Cardiac muscle cell (in vitro differentiated cells and primary cell): Measurements from ENCODE around the gene CCDC188. TPM values are rescaled to one million over a fixed set of nuclear protein-coding genes. Genes with fewer than 3 reads are reported as not detected.

Experiments
- DNase-seq, 2 donors: peaks; one replicate each; pipeline versions ENCODE4 v3.0.0 to v3.0.0-alpha.2; 2010 to 2017; ENCODE audit warnings: low read depth in 1 of 2, low spot score in 1 of 2
- H3K27ac ChIP-seq: fragments of 200-600 bp; sonication (generic); 2 replicates; pipeline ENCODE4 v1.5.1; 2016
- H3K27me3 ChIP-seq: fragments of 200-600 bp; sonication (generic); 2 replicates; pipeline ENCODE4 v1.6.0; 2016; ENCODE audit warnings: control low read depth
- H3K36me3 ChIP-seq: fragments of 200-600 bp; sonication (generic); 2 replicates; pipeline ENCODE4 v1.5.1; 2016; ENCODE audit warnings: control low read depth
- H3K4me1 ChIP-seq: fragments of 200-600 bp; sonication (generic); 2 replicates; pipeline ENCODE4 v1.8.1; 2017; ENCODE audit warnings: low read depth, mild to moderate bottlenecking, mixed run types
- H3K4me3 ChIP-seq: fragments of 200-600 bp; sonication (generic); 2 replicates; pipeline ENCODE4 v1.5.1; 2016; ENCODE audit warnings: mild to moderate bottlenecking
- H3K9me3 ChIP-seq: fragments of 200-600 bp; sonication (generic); 2 replicates; pipeline ENCODE4 v1.5.1; 2017; ENCODE audit warnings: low read depth, mild to moderate bottlenecking, control low read depth
- polyA plus RNA-seq: library from polyadenylated mRNA; unstranded; fragments of >200 nt; fragmentation: Nextera tagmentation; extraction: Ambion mirVana; gene quantifications from 2 replicates; pipeline ENCODE4 v1.2.1, GENCODE V29; 2016
- total RNA-seq: library from RNA; depleted of rRNA; stranded (reverse); fragments of >200 nt; gene quantifications from 2 replicates; pipeline ENCODE4 v1.2.3, GENCODE V29; 2016
- TF ChIP-seq, protein P1 (sequence below): IDR thresholded peaks from 2 replicates; pipeline ENCODE4 v1.5.1; 2012; ENCODE audit warnings: low read depth, mild to moderate bottlenecking, low read length

The CCDC188 gene
- total and polyA plus RNA-seq, 2 experiments from 2014 or later: not detected

DNA sequence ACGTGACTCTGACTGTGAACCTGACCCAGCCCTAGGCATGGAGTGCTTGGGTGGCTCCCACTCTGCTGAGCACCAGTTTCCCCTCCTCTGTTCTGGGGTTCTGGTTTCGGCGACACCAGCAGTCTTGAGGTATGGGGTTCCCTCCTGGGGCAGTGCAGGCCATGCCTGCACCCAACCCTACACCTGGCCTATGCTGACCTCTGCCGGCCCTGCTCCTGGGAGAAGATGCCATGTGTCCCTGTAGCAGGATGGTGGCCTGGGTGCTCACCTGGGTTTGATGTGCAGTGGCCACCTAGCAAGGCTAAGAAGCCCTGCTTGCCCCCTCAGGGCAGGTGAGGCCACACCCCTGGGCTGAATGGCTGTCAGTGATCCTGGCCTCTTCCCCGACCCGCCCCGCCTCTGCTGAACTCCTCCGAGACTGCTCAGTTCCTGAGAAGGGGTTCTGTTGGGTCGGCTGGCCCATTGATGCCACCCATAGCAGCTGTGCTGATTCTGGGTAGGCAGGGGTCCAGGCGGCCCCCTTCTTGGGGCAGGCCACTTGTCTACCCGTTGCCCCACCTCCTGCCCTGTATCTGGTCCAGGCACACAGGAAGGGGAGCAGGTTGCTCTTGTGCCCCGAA, 16.8 kb downstream of the CCDC188 start:
- H3K4me1 ChIP-seq: peaks cover 41% of the 10 kb centered on the region
- H3K27me3 ChIP-seq: no peaks in the 10 kb centered on the region
- no peak for DNase-seq
- H3K27ac ChIP-seq: no peak overlapping the region
- TF ChIP-seq, protein P1, sequence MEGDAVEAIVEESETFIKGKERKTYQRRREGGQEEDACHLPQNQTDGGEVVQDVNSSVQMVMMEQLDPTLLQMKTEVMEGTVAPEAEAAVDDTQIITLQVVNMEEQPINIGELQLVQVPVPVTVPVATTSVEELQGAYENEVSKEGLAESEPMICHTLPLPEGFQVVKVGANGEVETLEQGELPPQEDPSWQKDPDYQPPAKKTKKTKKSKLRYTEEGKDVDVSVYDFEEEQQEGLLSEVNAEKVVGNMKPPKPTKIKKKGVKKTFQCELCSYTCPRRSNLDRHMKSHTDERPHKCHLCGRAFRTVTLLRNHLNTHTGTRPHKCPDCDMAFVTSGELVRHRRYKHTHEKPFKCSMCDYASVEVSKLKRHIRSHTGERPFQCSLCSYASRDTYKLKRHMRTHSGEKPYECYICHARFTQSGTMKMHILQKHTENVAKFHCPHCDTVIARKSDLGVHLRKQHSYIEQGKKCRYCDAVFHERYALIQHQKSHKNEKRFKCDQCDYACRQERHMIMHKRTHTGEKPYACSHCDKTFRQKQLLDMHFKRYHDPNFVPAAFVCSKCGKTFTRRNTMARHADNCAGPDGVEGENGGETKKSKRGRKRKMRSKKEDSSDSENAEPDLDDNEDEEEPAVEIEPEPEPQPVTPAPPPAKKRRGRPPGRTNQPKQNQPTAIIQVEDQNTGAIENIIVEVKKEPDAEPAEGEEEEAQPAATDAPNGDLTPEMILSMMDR: no peak
- no peaks in the 10 kb centered on the region for H3K36me3 ChIP-seq
- H3K4me3 ChIP-seq: no peak overlapping the region
- H3K9me3 ChIP-seq: no peaks in the 10 kb centered on the region

DNA sequence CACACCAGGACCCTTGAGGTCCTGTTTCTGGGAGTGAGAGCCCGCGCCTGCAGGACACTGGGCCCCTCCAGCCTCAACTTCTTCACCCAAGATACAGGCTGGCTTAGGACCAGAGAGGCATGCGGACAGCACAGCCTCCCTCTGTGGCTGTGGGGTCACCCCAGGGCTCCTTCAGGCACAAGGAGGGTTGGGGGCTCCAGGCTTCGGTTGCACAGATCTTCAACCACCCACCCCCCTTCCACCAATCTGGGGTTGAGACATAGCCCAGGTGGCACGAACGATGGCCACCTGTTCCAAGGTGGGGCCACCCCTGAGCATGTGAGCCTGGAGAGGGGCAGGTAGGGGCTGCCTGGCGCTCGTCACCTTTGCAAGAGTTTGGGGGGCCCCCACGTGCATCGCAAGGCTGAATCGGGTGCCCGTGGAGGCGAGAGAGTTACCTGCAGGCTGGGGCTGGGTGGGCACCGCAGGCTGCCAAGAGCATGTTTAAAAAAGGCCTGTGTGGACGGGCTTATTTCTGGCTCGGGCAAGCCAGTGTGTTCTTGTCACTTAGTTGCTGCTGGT, 18.1 kb downstream of the CCDC188 start:
- TF ChIP-seq, protein P1: no peak
- H3K27me3 ChIP-seq: no peaks in the 10 kb centered on the region
- no peak for DNase-seq
- no peak overlapping the region for H3K27ac ChIP-seq
- peaks cover under 1% of the 10 kb centered on the region for H3K36me3 ChIP-seq
- H3K4me1 ChIP-seq: peaks cover 30% of the 10 kb centered on the region
- H3K9me3 ChIP-seq: no peaks in the 10 kb centered on the region
- H3K4me3 ChIP-seq: peak overlapping the region; percentile 98

DNA sequence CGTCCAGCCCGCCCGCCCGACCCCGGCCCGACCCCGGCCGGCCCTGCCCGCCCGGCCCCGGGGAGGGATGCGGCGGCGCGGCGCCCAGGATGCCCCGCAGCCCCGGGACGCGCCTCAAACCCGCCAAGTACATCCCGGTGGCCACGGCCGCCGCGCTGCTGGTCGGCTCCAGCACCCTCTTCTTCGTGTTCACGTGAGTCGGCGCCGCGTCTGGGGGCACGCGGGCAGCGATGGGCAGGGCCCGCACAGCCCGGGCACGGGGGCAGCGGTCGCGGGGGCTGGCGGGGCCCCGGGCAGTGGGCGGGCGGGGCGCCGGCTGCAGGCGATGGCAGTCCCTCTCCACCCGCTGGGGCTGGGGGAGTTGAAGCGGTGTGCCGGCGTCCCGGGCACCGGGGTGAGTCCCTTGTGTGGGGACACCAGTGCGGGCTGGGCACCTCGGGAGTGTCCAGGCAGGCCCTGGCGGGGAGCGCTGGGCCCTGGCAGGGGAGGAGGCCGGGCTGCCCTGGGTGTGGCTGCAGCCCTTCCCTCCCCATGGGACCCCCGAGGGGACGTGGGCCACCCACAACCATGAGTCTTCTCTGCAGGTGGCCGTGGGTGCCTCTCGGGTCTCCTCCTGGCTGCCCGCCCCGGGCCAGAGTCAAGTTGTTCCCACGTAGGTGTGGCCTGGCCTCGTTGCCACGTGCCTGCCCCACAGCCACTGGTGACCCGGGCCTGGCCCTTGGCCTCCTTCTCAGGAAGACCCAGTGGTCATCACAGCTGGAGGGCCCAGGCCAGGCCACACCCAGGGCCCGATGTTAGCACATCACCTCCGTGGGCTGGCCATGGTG, 18.8 kb downstream of the CCDC188 start:
- Histone ChIP-seq H3K9me3 (no peaks in the 10 kb centered on the region), H3K4me3 (peak overlapping the region; percentile 98), H3K27ac (peak overlapping the region; percentile 20), H3K4me1 (peaks cover 23% of the 10 kb centered on the region), H3K27me3 (no peaks in the 10 kb centered on the region), H3K36me3 (peaks cover 8% of the 10 kb centered on the region)
- TF ChIP-seq, protein P1: no peak
- DNase-seq: no peak

DNA sequence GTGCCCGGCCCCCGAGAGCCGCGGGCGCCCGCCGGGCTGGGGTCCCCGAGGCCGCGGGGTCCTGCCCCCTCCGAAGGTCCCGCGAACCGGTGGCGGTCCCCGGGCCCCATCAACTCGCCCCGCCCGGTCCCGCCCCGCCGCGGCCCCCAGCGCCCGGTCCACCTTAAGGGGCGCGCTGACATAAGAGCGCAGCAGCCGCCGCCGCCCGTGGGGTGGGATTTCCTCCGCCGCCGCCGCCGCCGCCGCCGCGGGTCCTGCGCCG, 19.3 kb downstream of the CCDC188 start, which contains the start of gene ZDHHC8:
ZDHHC8 (plus strand) TSS at position 208 of the 262 bp plus-strand sequence. CDS start 144 bp downstream, outside the sequence.
- H3K36me3 ChIP-seq: peaks cover 10% of the 10 kb centered on the region
- H3K27ac ChIP-seq: peak within 1 kb of the TSS; percentile 91
- H3K4me1 ChIP-seq: peaks cover 18% of the 10 kb centered on the region
- peak within 1 kb of the TSS; percentile 98 for H3K4me3 ChIP-seq
- H3K27me3 ChIP-seq: no peaks in the 10 kb centered on the region
- TF ChIP-seq, protein P1: no peak
- no peaks in the 10 kb centered on the region for H3K9me3 ChIP-seq
- peak; percentile 36 to 64 for DNase-seq

DNA sequence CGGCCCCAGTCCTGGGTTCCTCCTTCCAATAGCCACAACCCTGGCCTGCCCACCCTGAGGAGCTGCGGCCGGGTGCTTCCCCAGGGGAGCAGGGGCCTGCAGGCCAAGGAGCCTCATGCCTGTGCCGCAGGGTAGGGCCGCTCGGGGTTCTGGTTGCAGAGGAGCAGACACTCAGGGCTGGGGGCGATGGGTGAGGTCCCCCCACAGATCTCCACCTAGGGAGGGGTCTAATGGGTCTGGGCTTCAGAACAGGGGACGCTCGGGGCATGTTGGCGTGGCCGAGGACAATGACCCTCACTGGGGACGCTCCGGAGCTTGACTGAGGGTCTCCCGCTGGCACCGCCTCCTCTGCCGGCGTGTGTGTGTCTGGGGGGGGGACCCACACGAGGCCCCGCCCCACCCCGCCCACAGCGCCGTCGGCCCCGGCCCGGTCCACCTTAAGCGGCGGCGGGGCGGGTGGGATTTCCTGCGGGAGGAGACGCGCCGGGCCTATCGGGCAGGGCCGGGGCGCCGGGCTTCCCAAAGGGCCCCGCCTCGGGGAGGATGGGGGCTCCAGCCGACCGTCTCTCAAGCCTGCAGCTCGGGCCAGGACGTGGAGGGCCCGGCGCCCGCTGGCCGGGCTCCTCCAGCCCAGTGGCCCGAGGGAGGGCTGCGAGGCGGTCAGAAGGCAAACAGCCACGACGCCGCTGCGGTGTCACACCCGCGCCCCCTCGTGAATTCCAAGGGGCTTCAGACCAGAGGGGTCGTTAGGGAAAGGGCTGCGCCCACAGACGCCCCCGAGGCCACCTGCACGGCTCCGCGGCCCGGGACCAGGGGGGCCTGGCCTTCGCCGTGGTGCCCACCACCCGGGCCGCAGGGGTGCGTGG, 19.9 kb downstream of the CCDC188 start:
- Histone ChIP-seq H3K4me1 (peaks cover 17% of the 10 kb centered on the region), H3K27ac (peak overlapping the region; percentile 91)
- TF ChIP-seq, protein P1: no peak

More for the DNA sequence above, 19.9 kb downstream of the CCDC188 start:
- Histone ChIP-seq H3K36me3 (peaks cover 15% of the 10 kb centered on the region), H3K27me3 (no peaks in the 10 kb centered on the region), H3K4me3 (peak overlapping the region; percentile 98), H3K9me3 (no peaks in the 10 kb centered on the region)
- peak; percentile 88 to 93 for DNase-seq
